Measurements from ENCODE around the gene UBE2D3. TPM values are rescaled to one million over a fixed set of nuclear protein-coding genes. Genes with fewer than 3 reads are reported as not detected.

Gene UBE2D3
- total and polyA plus RNA-seq, 2 of the 4 experiments (the other 2 are of a cell fraction): 233 to 387 TPM

- DNase-seq (peak; percentile 15), ATAC-seq (ENCODE audit: low read depth) (no peak)
- Histone ChIP-seq H3K4ac (ENCODE audit: low read depth, low read length) (no peak overlapping the region), H2BK120ac (ENCODE audit: low read depth, low read length) (no peak overlapping the region), H4K20me1 (ENCODE audit: insufficient read depth, low read length) (peaks cover 74% of the 10 kb centered on the region), H3K9me3 (ENCODE audit: control insufficient read depth, insufficient read depth, low read length) (no peaks in the 10 kb centered on the region), H3K27ac (ENCODE audit: insufficient read depth, low read length) (peak overlapping the region; percentile 40; the same call in 1 of the 2 replicates), H3K56ac (ENCODE audit: extremely low read depth, insufficient read depth, low read length) (no peak overlapping the region), H3K27me3 (ENCODE audit: control insufficient read depth, insufficient read depth, low read length) (no peaks in the 10 kb centered on the region), H3K4me2 (ENCODE audit: low read depth, low read length) (peak overlapping the region; percentile 85), H3K36me3 (ENCODE audit: control insufficient read depth, insufficient read depth, low read length) (peaks cover 5% of the 10 kb centered on the region), H4K5ac (ENCODE audit: low read depth, low read length) (no peak overlapping the region), H2BK5ac (ENCODE audit: low read depth, low read length, poor library complexity, severe bottlenecking) (peak overlapping the region; percentile 99), H3K4me3 (ENCODE audit: insufficient read depth, low read depth, low read length) (peak overlapping the region; percentile 69), H3K4me1 (ENCODE audit: control insufficient read depth, insufficient read depth, low read length) (peaks cover 4% of the 10 kb centered on the region; the same call in 1 of the 2 replicates), H3K79me1 (ENCODE audit: low read depth in 1 of 2, low read length in 2 of 2) (peaks cover 6 to 10% of the 10 kb centered on the region in 2 experiments), H3K18ac (ENCODE audit: low read depth, low read length) (no peak overlapping the region), H2BK20ac (ENCODE audit: low read depth, low read length) (no peak overlapping the region), H2AK5ac (ENCODE audit: low read depth, low read length) (no peak overlapping the region), H2AFZ (replicated peaks; ENCODE audit: low read length, poor library complexity) (no peak overlapping the region), H4K91ac (ENCODE audit: insufficient read depth, low read depth, low read length) (no peak overlapping the region), H2AK9ac (replicated peaks; ENCODE audit: low read depth, low read length, poor library complexity) (no peak overlapping the region), H3K23ac (ENCODE audit: low read depth, low read length) (peak overlapping the region; percentile 11; the same call in 1 of the 2 replicates), H3K14ac (replicated peaks; ENCODE audit: low read depth, low read length) (no peak overlapping the region), H3K9ac (ENCODE audit: low read depth, low read length) (peak overlapping the region; percentile 48), H4K8ac (ENCODE audit: low read depth in 2 of 2, low read length in 2 of 2) (no peak overlapping the region), H3K9me1 (ENCODE audit: insufficient read depth, low read length) (0 out of 2 replicates have a peak, but pooled peaks cover 4% of the 10 kb centered on the region), H2BK15ac (ENCODE audit: low read depth, low read length) (no peak overlapping the region)
- dilution Hi-C loops (cut with HindIII; ENCODE audit: low sequenced_read_pairs, unreplicated experiment): no loop called here
- in situ Hi-C loops (cut with MboI; ENCODE audit: low sequenced_read_pairs): no loop called here
- intact Hi-C loops (cut with micrococcal nuclease): no loop called here
- WGBS, 2 experiments (ENCODE audit: extremely low coverage in 2 of 2, insufficient read length in 1 of 2): 50% methylated on average over 1 of the region's 2 CpGs; no CpG with 5 or more reads in 1 of the 2 experiments
- CTCF ChIA-PET: interaction anchor here (1.5 kb wide), 1 partner anchor 203 kb away, joined by 5 read pairs; no protein-coding TSS in a partner anchor
- TF ChIP-seq RFX5 (IDR thresholded peaks at IDR 0.05; ENCODE audit: low read depth, low read length): no peak
- TF ChIP-seq FOS (IDR thresholded peaks at IDR 0.05; ENCODE audit: low read depth, low read length): no peak
- TF ChIP-seq CTCF (conservative IDR thresholded peaks at IDR 0.05; ENCODE audit: low read depth, low read length): no peak
- no peak for TF ChIP-seq SMC3 (IDR thresholded peaks at IDR 0.05; ENCODE audit: low read depth, low read length)
- TF ChIP-seq BHLHE40 (IDR thresholded peaks at IDR 0.05; ENCODE audit: low read depth, low read length): no peak
- no peak for TF ChIP-seq USF2 (IDR thresholded peaks at IDR 0.05; ENCODE audit: low read depth, low read length)
- TF ChIP-seq MAZ (IDR thresholded peaks at IDR 0.05; ENCODE audit: borderline replicate concordance, low read depth, low read length): no peak
- no peak for TF ChIP-seq ELK1 (IDR thresholded peaks at IDR 0.05; ENCODE audit: borderline replicate concordance, low read depth, low read length)
- no peak for TF ChIP-seq CEBPB (IDR thresholded peaks at IDR 0.05; ENCODE audit: low read depth, low read length)
- no peak for TF ChIP-seq POLR2A (IDR thresholded peaks at IDR 0.05; ENCODE audit: low read depth, low read length)
- TF ChIP-seq RAD21 (IDR thresholded peaks at IDR 0.05; ENCODE audit: low read length): no peak
- TF ChIP-seq MXI1 (IDR thresholded peaks at IDR 0.05; ENCODE audit: borderline replicate concordance, low read depth, low read length): no peak
- TF ChIP-seq CHD1 (IDR thresholded peaks at IDR 0.05; ENCODE audit: low read depth, low read length): no peak
- TF ChIP-seq RCOR1 (IDR thresholded peaks at IDR 0.05; ENCODE audit: insufficient replicate concordance, low read length): no peak
- TF ChIP-seq NFE2L2 (IDR thresholded peaks at IDR 0.05; ENCODE audit: low read depth, low read length): no peak
- TF ChIP-seq MAFK (IDR thresholded peaks at IDR 0.05; ENCODE audit: low read depth, low read length): no peak
- no TSS peak for BruUV-seq (replicated peaks)
- POLR2A ChIA-PET (ENCODE audit: unreplicated experiment): no interaction called here
These were observed 3.0 kb downstream of the UBE2D3 start for GRCh38 chr4:102824398-102824797.

All from IMR-90 (cell line).